Loucy (cell line): ENCODE results near the gene APOC4.

Experiments
- EZH2phosphoT487 ChIP-seq: fragments of 200-600 bp; IDR thresholded peaks from 2 replicates; pipeline ENCODE4 v1.6.1; 2018; ENCODE audit warnings: antibody characterized with exemption, mild to moderate bottlenecking, moderate library complexity, borderline replicate concordance
- TF ChIP-seq, protein P1 (sequence below): fragments of 200-600 bp; sonication (generic); conservative IDR thresholded peaks from 2 replicates; pipeline ENCODE4 v1.5.1; 2014; ENCODE audit warnings: mild to moderate bottlenecking, antibody characterized with exemption, low read length

DNA sequence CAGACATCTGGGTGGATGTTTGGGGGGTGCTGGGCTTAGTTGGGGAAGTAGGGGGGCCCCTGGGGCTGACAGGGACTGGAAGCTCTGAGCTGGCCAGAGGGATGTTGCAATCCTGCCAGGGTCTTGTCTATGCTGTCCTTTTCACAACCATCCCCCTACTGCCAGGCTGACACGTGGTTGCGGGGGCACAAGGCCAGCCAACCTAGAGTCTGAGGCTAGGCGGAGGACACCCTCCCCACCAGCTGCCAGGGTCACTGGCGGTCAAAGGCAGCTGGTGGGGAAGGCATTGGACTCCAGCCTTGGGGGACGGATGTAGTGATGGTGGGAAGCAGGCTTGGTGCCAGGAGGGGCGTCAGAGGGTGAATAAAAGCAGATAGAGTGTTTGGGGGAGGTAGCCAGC, 29.2 kb upstream of the APOC4 start:
- TF ChIP-seq, protein P1, sequence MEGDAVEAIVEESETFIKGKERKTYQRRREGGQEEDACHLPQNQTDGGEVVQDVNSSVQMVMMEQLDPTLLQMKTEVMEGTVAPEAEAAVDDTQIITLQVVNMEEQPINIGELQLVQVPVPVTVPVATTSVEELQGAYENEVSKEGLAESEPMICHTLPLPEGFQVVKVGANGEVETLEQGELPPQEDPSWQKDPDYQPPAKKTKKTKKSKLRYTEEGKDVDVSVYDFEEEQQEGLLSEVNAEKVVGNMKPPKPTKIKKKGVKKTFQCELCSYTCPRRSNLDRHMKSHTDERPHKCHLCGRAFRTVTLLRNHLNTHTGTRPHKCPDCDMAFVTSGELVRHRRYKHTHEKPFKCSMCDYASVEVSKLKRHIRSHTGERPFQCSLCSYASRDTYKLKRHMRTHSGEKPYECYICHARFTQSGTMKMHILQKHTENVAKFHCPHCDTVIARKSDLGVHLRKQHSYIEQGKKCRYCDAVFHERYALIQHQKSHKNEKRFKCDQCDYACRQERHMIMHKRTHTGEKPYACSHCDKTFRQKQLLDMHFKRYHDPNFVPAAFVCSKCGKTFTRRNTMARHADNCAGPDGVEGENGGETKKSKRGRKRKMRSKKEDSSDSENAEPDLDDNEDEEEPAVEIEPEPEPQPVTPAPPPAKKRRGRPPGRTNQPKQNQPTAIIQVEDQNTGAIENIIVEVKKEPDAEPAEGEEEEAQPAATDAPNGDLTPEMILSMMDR = no peak
- no peak for TF ChIP-seq EZH2phosphoT487
